DMS53 (cell line): ENCODE measurements around the gene TERT.
"Not testable (repeated sequence)": the region's sequence is repeated elsewhere in the genome, so short reads cannot be mapped to it uniquely, and the experiment has no call there.

Experiments
- DNase-seq: peaks from one replicate; lab custom pipeline; 2025; lab: John Stamatoyannopoulos, UW

TERT gene

GRCh38 chr5:1240496-1241260, 54.2 kb downstream of the TERT start:
- peak; percentile 36 for DNase-seq

GRCh38 chr5:1239505-1240251, 55.2 kb downstream of the TERT start:
- DNase-seq = no peak

DNA sequence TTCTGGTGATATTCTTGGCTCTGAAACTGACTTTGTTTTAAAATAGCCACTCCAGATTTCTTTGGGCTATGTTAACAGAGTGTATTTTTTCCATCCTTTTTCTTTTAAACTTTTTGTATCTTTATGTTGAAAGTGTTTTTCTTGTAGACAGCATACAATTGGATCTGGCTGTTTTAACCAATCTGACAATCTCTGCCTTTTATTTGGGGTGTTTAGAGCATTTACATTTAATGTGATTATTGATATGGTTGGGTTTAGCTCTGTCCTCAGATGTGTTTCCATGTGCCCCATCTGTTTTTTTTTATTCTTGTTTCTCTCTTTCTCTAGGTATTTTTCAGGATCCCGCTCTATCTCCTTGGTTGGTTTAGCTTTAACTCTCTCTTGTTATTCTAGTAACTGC, 59.0 kb downstream of the TERT start:
- DNase-seq = no peak

DNA sequence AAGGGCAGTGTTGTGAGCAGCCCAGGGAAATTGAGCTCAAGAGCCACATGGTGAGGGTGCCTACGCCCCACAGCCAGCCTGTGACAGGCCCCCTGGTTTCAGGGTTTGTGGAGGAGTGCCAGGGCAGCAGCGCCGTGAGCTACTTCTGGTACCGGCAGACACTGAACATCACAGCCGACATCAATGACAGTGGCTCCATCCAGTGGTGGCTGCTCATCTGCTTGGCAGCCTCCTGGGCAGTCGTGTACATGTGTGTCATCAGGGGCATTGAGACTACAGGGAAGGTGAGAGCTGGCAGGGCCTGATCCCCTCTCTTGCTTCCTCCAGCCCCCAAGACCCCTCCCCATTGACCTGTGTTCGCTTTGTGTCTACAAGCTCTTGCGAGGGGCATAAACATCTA, 59.5 kb downstream of the TERT start:
- DNase-seq = peak; percentile 89

DNA sequence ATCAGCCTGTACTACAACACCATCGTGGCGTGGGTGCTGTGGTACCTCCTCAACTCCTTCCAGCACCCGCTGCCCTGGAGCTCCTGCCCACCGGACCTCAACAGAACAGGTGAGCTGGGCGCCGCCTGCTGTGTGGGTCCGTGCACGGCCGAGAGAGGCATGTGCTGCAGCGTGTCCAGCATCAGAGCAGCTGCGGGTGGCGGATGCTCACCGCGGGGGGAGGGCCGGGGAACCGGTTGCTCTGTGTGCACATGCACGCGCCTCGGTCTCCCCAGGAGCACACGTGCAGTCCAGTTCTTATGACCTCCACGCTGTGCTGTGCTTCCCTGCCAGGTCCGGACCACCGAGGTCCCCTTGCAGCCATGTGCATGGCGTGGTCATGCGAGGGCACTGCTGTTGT, 62.1 kb downstream of the TERT start:
- peak; percentile 87 for DNase-seq

DNA sequence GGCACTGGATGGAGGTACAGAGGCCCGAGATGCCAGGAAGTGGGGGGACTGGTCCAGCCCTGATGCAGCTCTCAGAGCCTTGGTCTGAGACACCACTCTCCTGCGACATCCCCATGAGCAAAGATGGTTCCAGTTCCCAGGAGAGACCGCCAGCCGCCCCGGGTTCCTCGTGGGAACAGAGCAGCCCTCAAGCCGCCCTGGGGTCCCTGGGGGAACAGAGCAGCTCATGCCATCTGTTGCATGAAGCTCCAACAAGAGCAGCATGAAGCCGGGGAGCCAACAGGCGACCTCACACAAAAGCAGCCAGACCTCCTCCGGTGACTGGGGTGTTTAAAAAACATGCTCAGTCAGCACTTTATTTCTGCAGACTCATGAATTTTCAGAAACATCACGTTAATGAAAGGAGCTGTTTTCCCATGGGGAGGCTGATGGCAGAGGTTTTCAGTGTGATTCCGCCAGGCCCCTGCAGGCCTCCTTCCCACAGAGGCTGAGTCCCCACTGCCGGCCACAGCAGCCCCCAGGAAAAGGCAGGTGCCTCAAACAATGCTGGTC, 63.4 kb downstream of the TERT start:
- DNase-seq = no peak

DNA sequence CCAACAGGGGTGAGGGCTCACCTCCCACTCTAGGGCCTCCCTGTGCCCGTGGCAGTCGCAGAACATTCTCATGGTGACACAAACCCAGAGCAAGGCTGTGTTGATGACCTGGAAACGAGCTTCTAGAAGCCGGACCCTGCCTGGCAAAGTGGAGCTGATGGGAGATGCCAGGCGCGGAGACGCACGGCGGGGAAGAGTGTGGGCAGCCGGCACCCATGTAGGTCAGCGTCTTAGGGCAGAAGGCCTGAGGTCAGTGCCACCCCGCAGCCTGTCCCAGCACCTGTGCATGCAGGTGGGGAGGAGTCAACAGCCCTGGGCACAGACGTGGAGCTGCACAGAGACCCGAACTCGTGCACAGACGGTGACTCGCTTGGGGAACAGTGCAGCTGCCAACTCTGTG, 64.3 kb downstream of the TERT start:
- DNase-seq = no peak

- DNase-seq = no peak
These were observed 65.0 kb downstream of the TERT start for GRCh38 chr5:1229822-1230221.

DNA sequence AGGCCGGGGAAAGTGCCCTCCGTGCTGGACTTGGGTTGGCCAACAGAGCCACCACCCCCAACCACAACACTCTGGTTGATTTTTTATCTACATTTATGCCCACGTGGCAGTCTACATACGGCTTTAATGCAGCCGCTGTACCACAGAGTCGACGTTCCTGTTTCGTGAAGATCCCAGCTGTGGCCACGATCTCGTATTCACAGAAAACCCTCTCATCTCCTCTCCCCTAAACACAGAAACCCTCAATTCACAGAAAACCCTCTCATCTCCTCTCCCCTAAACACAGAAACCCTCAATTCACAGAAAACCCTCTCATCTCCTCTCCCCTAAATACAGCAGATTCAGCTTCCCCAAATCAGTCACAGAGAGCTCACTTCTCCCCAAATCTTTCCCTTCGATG, 65.8 kb downstream of the TERT start:
- DNase-seq = not testable (repeated sequence)

DNA sequence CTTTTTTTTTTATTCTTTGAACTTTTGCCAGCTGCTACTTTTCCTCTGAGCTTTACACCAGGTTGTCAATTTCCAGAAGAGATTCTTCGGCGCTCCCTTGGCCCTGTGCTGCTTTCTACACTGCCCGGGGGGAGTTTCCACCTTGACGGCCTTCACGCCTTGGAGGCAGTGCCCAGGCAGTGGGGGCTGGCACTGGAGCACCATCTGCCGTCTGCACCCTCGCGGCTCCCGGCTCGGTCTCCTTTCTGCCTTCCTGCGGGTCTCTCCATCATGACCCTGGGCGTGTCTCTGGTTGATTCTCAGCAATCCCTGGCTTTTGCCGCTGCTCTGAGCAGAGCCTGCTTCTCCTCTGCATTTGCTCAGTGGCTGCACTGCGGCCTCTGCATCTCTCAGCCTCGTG, 66.7 kb downstream of the TERT start:
- no peak for DNase-seq

DNA sequence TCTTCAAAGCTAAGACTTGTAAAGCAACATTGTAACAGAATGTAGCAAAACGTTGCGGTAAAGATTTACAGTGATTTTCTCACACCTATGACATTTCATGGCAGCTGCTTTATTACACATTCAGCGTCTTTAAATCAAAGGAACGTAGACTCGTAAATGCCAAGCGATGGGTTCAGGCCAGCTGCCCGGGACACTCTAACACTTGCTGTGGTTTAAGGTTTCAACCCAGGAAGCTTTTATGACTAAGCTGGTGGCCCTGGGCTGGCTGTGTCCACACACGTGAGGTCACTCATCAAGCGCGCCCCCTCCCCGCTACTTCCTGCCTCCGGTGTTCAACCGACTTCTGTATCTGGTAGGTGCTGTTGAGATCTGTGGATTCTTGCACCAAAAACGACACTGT, 67.2 kb downstream of the TERT start:
- DNase-seq = peak; percentile 98

GRCh38 chr5:1226839-1227581, 67.9 kb downstream of the TERT start:
- DNase-seq = peak; percentile 59

DNA sequence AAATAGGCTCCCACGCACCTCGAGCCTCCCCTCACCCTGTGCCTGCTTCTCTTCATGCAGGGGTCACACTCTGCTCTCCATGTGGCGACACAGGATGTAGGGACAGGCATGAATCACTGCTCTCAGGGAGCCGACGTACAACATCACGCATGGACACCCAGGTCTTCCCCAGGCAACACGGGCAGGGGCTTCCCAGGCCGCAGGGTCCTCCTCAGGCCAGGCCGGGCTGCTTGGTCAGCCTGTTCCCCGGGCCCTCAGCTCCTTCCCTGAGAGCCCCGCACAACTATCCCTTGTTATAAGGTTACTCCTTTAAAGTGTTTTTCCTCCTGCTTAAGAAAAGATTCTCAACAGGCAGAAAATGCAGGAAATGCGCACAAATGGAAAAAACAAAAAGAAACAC, 68.6 kb downstream of the TERT start:
- DNase-seq = no peak

GRCh38 chr5:1225081-1225480, 69.8 kb downstream of the TERT start, which contains the start of gene SLC6A18:
Gene SLC6A18, plus strand, starts transcription at chr5:1225381. Its CDS starts 97 bp downstream, at chr5:1225478.
- DNase-seq = no peak

- DNase-seq = no peak
These were observed 70.2 kb downstream of the TERT start for GRCh38 chr5:1224631-1225030.

GRCh38 chr5:1223278-1223670, 71.6 kb downstream of the TERT start:
- DNase-seq = no peak

DNA sequence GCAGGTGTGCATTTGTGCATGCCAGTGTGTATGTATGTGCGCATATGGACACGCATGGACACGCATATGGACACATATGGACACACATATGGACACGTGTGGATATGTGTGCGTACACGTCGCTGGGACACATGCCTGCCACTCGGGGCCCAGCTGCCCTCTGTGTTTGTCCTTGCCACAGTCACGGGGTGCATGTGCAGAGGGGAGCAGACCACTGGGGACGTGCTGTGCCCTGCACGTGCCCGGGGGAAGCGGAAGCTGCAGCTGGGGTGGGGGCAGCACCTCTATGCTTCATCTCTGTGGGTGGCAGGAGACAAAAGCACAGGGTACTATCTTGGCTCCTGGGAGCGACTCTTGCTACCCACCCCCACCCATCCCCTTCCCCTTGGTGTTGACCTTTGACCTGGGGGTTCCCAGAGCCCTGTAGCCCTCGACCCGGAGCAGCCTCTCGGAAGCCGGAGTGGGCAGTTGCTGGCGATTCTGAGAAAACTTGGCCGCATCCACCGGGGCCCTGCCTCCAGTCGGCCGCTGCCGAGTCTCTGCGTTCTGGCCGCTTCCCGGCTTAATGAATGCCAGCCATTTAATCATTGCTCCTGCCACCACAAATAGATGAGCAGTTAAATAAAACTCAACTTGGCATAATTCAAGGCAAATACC, 72.1 kb downstream of the TERT start:
- no peak for DNase-seq

GRCh38 chr5:1222147-1222546, 72.7 kb downstream of the TERT start:
- no peak for DNase-seq

DNA sequence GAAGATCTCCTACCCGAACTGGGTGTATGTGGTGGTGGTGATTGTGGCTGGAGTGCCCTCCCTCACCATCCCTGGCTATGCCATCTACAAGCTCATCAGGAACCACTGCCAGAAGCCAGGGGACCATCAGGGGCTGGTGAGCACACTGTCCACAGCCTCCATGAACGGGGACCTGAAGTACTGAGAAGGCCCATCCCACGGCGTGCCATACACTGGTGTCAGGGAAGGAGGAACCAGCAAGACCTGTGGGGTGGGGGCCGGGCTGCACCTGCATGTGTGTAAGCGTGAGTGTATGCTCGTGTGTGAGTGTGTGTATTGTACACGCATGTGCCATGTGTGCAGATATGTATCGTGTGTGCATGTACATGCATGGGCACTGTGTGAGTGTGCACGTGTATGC, 73.1 kb downstream of the TERT start:
- DNase-seq = no peak

- no peak for DNase-seq
These were observed 74.0 kb downstream of the TERT start for GRCh38 chr5:1220831-1221230.

DNA sequence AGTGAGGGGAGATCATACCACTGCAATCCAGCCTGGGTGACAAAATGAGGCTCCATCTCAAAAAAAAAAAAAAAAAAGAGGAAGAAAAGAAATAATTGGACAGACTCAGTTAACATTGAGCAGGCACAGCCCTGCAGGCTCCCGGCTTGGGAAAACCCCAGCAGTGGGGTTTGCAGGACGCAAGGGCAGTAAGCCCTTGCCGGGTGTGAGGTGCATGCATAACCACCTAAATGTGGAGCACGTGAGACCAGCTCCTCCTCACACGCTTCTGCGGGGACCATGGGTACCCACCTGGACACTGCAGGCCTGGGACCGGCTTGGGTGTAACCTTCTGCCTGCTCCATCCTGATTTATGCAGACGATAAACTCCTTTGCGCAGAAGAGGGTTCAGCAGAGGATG, 74.5 kb downstream of the TERT start:
- DNase-seq = no peak

GRCh38 chr5:1219768-1220100, 75.1 kb downstream of the TERT start:
- DNase-seq = no peak
